PC-3 (cell line): Measurements from ENCODE around the gene TBC1D32. TPM values are rescaled to one million over a fixed set of nuclear protein-coding genes. Genes with fewer than 3 reads are reported as not detected.
"Not testable (repeated sequence)": the region's sequence is repeated elsewhere in the genome, so short reads cannot be mapped to it uniquely, and the experiment has no call there.

Experiments used
- ATAC-seq: fragments of 200-7000 bp; cut with Tn5 transposase; 2 replicates; pipeline ENCODE4 v1.9.1; 2020; ENCODE audit warnings: mild to moderate bottlenecking, moderate library complexity
- BruUV-seq: library from RNA; stranded (reverse); fragments of 400-500 nt; replicated peaks from 2 replicates; lab custom pipeline; 2021; lab: Mats Ljungman, UMichigan
- CTCF ChIA-PET: fragments of 300-600 bp; sonication (Branson Sonifier 250); formaldehyde crosslinking; loops from one replicate; lab custom pipeline; 2022; ENCODE audit warnings: antibody characterized with exemption; lab: Charles Lee
- POLR2A ChIA-PET: fragments of 300-600 bp; sonication (Branson Sonifier 250); formaldehyde crosslinking; loops from one replicate; lab custom pipeline; 2022; ENCODE audit warnings: antibody characterized with exemption; ENCODE audit not compliant: unreplicated experiment; lab: Charles Lee
- DNase-seq: peaks from one replicate; pipeline ENCODE4 v3.0.0-alpha.2; 2015
- H2AFZ ChIP-seq: fragments of 300-600 bp; sonication (generic); 2 replicates; pipeline ENCODE4 v1.6.0; 2016; ENCODE audit warnings: antibody characterized with exemption, low read length
- H3F3A ChIP-seq: fragments of 300-600 bp; sonication (generic); one replicate; pipeline ENCODE4 v1.6.0; 2017; ENCODE audit warnings: antibody characterized with exemption, low read length, control low read depth, mild to moderate bottlenecking; ENCODE audit not compliant: unreplicated experiment
- H3K27ac ChIP-seq: fragments of 300-600 bp; sonication (generic); 2 replicates; pipeline ENCODE4 v1.5.1; 2016; ENCODE audit warnings: mild to moderate bottlenecking, low read length
- H3K27me3 ChIP-seq: fragments of 300-600 bp; sonication (generic); 2 replicates; pipeline ENCODE4 v1.6.1; 2016; ENCODE audit warnings: low read length, mixed read lengths
- H3K36me3 ChIP-seq: fragments of 300-600 bp; sonication (generic); 2 replicates; pipeline ENCODE4 v1.6.1; 2016; ENCODE audit warnings: low read depth, mixed run types, low read length, mixed read lengths
- H3K4me1 ChIP-seq: fragments of 300-600 bp; sonication (generic); 2 replicates; pipeline ENCODE4 v1.5.1; 2016; ENCODE audit warnings: low read length; ENCODE audit not compliant: insufficient read depth
- H3K4me2 ChIP-seq: fragments of 300-600 bp; sonication (generic); 2 replicates; pipeline ENCODE4 v1.6.0; 2016; ENCODE audit warnings: low read length
- H3K4me3 ChIP-seq: fragments of 300-600 bp; sonication (generic); 2 replicates; pipeline ENCODE4 v1.5.1; 2016; ENCODE audit warnings: mild to moderate bottlenecking, low read length, mixed read lengths
- H3K79me2 ChIP-seq: fragments of 300-600 bp; sonication (generic); 2 replicates; pipeline ENCODE4 v1.6.1; 2017; ENCODE audit warnings: low read length, mixed read lengths
- H3K9ac ChIP-seq: fragments of 300-600 bp; sonication (generic); 2 replicates; pipeline ENCODE4 v1.6.0; 2016; ENCODE audit warnings: mild to moderate bottlenecking, low read length
- H3K9me2 ChIP-seq: fragments of 300-600 bp; sonication (generic); replicated peaks from 2 replicates; pipeline ENCODE4 v1.6.1; 2016; ENCODE audit warnings: mixed run types, low read length, mixed read lengths
- H3K9me3 ChIP-seq: fragments of 300-600 bp; sonication (generic); 2 replicates; pipeline ENCODE4 v1.6.1; 2016; ENCODE audit warnings: low read length, mixed read lengths
- H4K20me1 ChIP-seq: fragments of 300-600 bp; sonication (generic); 2 replicates; pipeline ENCODE4 v1.6.1; 2016; ENCODE audit warnings: low read length, mixed read lengths
- EZH2 ChIP-seq: fragments of 300-600 bp; sonication (generic); IDR thresholded peaks from one replicate; pipeline ENCODE4 v1.6.1; 2017; ENCODE audit warnings: antibody characterized with exemption, mild to moderate bottlenecking, low read length; ENCODE audit not compliant: unreplicated experiment
- EZH2phosphoT487 ChIP-seq: fragments of 300-600 bp; sonication (generic); IDR thresholded peaks from 2 replicates; pipeline ENCODE4 v1.6.1; 2018; ENCODE audit warnings: mild to moderate bottlenecking, antibody characterized with exemption, low read length, borderline replicate concordance
- intact Hi-C: fragments of 100-400 bp; cut with micrococcal nuclease; formaldehyde crosslinking; loops from 2 replicates; pipeline ENCODE4 v1.9.0; 2023
- total RNA-seq: library from RNA; depleted of rRNA; stranded (reverse); fragments of >200 nt; gene quantifications from 2 replicates; pipeline ENCODE4 v1.2.3, GENCODE V29; 2014
- TF ChIP-seq, protein P1 (sequence below): fragments of 300-600 bp; sonication (generic); conservative IDR thresholded peaks from 2 replicates; pipeline ENCODE4 v1.5.1; 2017; ENCODE audit warnings: antibody characterized with exemption, low read depth, mild to moderate bottlenecking, low read length

TBC1D32 gene
- total RNA-seq, 1 experiment from 2014 or later = 2.7 TPM

DNA sequence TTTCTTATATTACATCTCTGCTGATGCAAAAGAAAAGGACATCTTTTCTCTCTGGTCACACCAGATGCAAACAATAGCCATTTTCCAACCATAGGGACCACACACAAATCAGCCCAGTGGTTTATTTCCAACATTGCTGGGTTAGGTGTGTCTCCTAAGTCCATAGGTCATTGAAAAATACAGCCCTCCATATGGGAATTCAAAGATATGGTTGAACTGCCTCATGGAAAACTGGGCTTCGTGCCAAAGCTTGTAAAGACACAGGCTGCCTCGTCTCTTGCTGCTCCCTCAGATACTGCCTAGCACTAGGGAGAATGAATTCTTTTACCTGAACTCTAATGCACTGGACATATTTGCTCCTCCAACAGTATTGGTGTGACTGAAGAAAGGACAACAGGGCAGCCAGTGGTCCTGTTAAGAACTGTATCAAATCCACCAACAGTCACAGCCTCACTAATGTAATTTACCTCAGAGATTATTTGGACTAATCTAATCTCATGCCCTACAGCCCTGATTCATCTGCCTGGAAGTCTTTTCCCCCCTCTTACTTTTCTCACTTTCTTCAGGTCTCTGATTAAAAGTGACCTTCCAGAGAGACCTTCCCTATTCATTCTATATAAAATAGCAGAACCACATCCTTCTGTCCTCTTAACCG, 48.3 kb upstream of the TBC1D32 start:
- Histone ChIP-seq H3K36me3 (no peaks in the 10 kb centered on the region), H3K79me2 (no peaks in the 10 kb centered on the region), H3F3A (no peaks in the 10 kb centered on the region), H3K4me1 (no peaks in the 10 kb centered on the region), H3K4me2 (no peak overlapping the region), H3K9me2 (no peaks in the 10 kb centered on the region), H3K27me3 (no peaks in the 10 kb centered on the region), H3K27ac (no peak overlapping the region), H3K4me3 (no peak overlapping the region), H3K9ac (no peak overlapping the region), H4K20me1 (no peaks in the 10 kb centered on the region), H2AFZ (no peak overlapping the region), H3K9me3 (no peaks in the 10 kb centered on the region)
- intact Hi-C loops = no loop called here
- BruUV-seq = no TSS peak
- DNase-seq (peak; percentile 5), ATAC-seq (no peak)
- TF ChIP-seq EZH2phosphoT487 = no peak
- TF ChIP-seq, protein P1, sequence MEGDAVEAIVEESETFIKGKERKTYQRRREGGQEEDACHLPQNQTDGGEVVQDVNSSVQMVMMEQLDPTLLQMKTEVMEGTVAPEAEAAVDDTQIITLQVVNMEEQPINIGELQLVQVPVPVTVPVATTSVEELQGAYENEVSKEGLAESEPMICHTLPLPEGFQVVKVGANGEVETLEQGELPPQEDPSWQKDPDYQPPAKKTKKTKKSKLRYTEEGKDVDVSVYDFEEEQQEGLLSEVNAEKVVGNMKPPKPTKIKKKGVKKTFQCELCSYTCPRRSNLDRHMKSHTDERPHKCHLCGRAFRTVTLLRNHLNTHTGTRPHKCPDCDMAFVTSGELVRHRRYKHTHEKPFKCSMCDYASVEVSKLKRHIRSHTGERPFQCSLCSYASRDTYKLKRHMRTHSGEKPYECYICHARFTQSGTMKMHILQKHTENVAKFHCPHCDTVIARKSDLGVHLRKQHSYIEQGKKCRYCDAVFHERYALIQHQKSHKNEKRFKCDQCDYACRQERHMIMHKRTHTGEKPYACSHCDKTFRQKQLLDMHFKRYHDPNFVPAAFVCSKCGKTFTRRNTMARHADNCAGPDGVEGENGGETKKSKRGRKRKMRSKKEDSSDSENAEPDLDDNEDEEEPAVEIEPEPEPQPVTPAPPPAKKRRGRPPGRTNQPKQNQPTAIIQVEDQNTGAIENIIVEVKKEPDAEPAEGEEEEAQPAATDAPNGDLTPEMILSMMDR = no peak
- TF ChIP-seq EZH2 = no peak
- ChIA-PET POLR2A (no interaction called here), CTCF (no interaction called here)

DNA sequence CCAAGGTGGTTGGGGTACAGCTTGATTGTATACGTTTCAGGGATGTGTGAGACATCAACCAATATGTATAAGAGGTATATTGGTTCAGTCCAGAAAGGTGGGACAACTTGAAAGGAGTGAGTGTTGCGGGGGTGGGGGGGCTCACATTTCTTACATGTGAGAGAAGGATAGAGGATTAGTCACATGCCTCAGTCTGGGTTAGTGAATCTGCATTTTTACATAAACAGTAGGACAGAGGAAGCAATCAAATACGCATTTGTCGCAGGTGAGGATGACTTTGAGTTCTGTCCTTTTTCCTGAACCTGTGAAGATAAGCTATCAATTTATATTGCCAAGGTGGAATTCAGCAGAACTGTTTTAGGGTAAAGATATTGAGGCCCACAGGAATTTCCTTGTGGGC, 42.1 kb upstream of the TBC1D32 start:
- no peak overlapping the region for H3K4me3 ChIP-seq
- ChIA-PET POLR2A (no interaction called here), CTCF (no interaction called here)
- TF ChIP-seq EZH2phosphoT487 = no peak
- no peak for TF ChIP-seq EZH2
- no peaks in the 10 kb centered on the region for H3F3A ChIP-seq
- no peak overlapping the region for H2AFZ ChIP-seq
- H3K9me2 ChIP-seq = no peaks in the 10 kb centered on the region
- no peak overlapping the region for H3K27ac ChIP-seq
- no peaks in the 10 kb centered on the region for H3K36me3 ChIP-seq
- no peak for ATAC-seq
- BruUV-seq = no TSS peak
- no peaks in the 10 kb centered on the region for H3K27me3 ChIP-seq
- H4K20me1 ChIP-seq = no peaks in the 10 kb centered on the region
- H3K4me2 ChIP-seq = no peak overlapping the region
- H3K4me1 ChIP-seq = no peaks in the 10 kb centered on the region
- H3K9me3 ChIP-seq = no peaks in the 10 kb centered on the region
- H3K9ac ChIP-seq = no peak overlapping the region
- H3K79me2 ChIP-seq = no peaks in the 10 kb centered on the region
- intact Hi-C loops = no loop called here
- DNase-seq = no peak

DNA sequence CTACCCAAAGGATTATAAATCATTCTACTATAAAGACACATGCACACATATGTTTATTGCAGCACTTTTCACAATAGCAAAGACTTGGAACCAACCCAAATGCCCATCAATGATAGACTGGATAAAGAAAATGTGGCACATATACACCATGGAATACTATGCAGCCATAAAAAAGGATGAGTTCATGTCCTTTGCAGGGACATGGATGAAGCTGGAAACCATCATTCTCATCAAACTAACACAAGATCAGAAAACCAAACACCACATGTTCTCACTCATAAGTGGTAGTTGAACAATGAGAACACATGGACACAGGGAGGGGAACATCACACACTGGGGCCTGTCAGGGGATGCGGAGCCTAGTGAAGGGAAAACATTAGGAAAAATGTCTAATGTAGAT, 39.9 kb upstream of the TBC1D32 start:
- ATAC-seq, POLR2A ChIA-PET, H3K9me3 ChIP-seq, H3K4me1 ChIP-seq, H3K4me3 ChIP-seq, H3K36me3 ChIP-seq, H3K4me2 ChIP-seq, H3K79me2 ChIP-seq, H2AFZ ChIP-seq, H3K9me2 ChIP-seq, H3K27me3 ChIP-seq, H3K9ac ChIP-seq, H3K27ac ChIP-seq, H4K20me1 ChIP-seq, H3F3A ChIP-seq, intact Hi-C loops, CTCF ChIA-PET, DNase-seq, BruUV-seq: not testable (repeated sequence)
